Nephron (organoid): ENCODE measurements around the gene BLOC1S5.

Experiments
- H3K27ac Mint-ChIP-seq, 3 experiments: 2 replicates each; pipeline ENCODE4 v1.8.0; 2020; ENCODE audit warnings: mixed read lengths in 3 of 3, mild to moderate bottlenecking in 2 of 3, moderate library complexity in 1 of 3
- H3K27me3 Mint-ChIP-seq: 2 replicates; pipeline ENCODE4 v1.8.0; 2021; ENCODE audit warnings: low read depth, mild to moderate bottlenecking, moderate library complexity, mixed read lengths
- H3K36me3 Mint-ChIP-seq: 2 replicates; pipeline ENCODE4 v1.8.0; 2020; ENCODE audit warnings: low read depth, mixed read lengths
- H3K4me1 Mint-ChIP-seq: 2 replicates; pipeline ENCODE4 v1.8.0; 2020; ENCODE audit warnings: mixed read lengths
- H3K4me3 Mint-ChIP-seq, 3 experiments: 2 replicates each; pipeline ENCODE4 v1.8.0; 2020; ENCODE audit warnings: mild to moderate bottlenecking in 3 of 3, mixed read lengths in 3 of 3, moderate library complexity in 2 of 3
- H3K9me3 Mint-ChIP-seq: 2 replicates; pipeline ENCODE4 v1.8.0; 2020; ENCODE audit warnings: mixed read lengths
- CTCF ChIP-seq, 3 experiments: fragments of 200-600 bp; sonication (generic); IDR thresholded peaks; one replicate each; pipeline ENCODE4 v1.5.0; 2021; ENCODE audit warnings: antibody characterized with exemption in 3 of 3; ENCODE audit not compliant: unreplicated experiment in 3 of 3

BLOC1S5 gene

DNA sequence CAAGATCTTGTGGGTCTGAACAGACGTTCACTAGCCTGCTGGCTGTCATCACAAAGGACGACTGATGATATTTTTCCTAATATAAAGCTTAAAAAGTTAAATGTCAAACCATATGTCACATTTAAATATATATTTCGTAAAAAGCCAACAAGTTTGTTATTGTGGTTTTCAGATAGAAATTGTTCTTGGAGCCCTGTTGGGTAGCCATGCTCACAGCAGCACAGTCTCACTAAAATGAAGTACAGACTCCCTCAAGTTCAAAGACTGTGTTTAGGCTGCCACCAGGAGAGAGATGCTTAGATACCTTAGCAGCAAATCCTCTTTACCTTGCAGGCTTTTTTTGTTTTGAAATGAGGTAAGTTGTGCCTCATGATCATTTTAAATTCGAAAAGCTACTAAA, 20.4 kb upstream of the BLOC1S5 start:
- Mint-ChIP-seq H3K27me3 (no peaks in the 10 kb centered on the region), H3K9me3 (peaks cover 11% of the 10 kb centered on the region), H3K4me1 (peaks cover 21% of the 10 kb centered on the region), H3K36me3 (peaks cover 45% of the 10 kb centered on the region), H3K27ac (peak overlapping the region in 1 of 3 experiments; percentile 91), H3K4me3 (no peak overlapping the region)
- TF ChIP-seq CTCF (IDR thresholded peaks at IDR 0.05; ENCODE audit: unreplicated experiment in 3 of 3), result no peak

DNA sequence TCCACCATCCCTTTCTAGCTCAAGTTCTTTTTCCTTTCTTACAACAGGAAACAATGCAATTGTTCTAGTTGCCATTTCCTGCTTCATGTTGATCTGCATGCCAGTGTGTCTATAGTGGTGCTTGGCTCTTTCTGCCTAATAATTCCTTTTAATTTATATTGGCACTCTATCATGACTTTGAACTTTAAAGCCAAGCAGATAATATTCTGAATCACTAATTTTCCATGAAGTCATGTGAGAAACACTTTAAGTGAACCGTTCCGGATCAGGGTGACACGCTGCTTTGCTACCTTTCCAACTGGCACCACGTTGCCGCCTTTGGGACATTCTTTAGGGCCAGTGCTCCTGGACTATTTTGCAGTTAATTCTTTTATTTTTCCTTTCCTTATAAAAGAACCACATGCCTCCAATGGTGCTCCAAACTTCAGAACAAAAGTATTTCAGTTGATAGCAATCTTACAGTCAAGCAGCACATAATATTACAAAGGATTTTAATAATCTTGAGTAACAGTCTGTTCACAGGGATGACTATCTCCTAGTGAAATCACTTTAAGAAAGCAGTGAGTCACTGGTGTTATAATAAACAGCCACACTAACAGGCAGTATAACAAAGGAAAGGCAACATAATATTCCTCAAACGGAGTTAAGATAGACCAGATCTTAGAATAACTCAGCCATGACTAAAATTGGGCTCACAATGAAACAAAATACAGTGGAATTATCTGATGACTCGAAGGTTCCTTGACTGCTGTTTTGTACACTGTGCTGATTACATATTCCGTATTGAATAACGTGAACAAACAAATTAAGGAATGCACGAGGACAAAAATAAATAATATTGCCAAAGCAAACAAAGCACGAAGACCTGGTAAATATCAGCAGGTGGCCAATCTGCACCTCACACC, 19.0 kb upstream of the BLOC1S5 start:
- H3K27ac Mint-ChIP-seq, result peak overlapping the region; percentile 79 to 91 (median 80)

DNA sequence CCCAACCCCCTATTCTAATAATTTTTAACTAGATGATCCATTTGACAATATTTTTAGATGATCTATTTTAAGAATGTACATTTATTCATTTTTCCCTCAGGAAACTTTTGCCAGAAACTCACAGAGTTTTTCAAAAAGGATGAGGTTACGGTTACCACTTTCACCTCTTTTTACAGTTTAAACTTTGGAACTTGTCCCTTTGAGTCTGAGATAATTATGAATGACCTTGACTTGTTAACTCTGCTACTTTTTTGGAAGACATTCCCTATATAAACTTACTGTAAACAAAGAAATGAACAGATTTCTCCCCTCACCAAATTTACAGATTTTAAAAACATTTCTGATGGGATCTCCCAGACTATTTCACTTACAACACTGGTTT, 18.4 kb upstream of the BLOC1S5 start:
- peaks cover 3% of the 10 kb centered on the region for H3K9me3 Mint-ChIP-seq
- peaks cover 28% of the 10 kb centered on the region for H3K4me1 Mint-ChIP-seq
- H3K36me3 Mint-ChIP-seq, result peaks cover 33% of the 10 kb centered on the region
- H3K27ac Mint-ChIP-seq, result peak overlapping the region; percentile 79 to 91 (median 80)
- no peak overlapping the region for H3K4me3 Mint-ChIP-seq
- no peak for TF ChIP-seq CTCF (IDR thresholded peaks at IDR 0.05; ENCODE audit: unreplicated experiment in 3 of 3)
- peaks cover 3% of the 10 kb centered on the region for H3K27me3 Mint-ChIP-seq

More for the DNA sequence above, 19.0 kb upstream of the BLOC1S5 start:
- peaks cover 34% of the 10 kb centered on the region for H3K36me3 Mint-ChIP-seq
- H3K4me1 Mint-ChIP-seq, result peaks cover 25% of the 10 kb centered on the region
- H3K27me3 Mint-ChIP-seq, result no peaks in the 10 kb centered on the region
- no peak for TF ChIP-seq CTCF (IDR thresholded peaks at IDR 0.05; ENCODE audit: unreplicated experiment in 3 of 3)
- peaks cover 3% of the 10 kb centered on the region for H3K9me3 Mint-ChIP-seq
- no peak overlapping the region for H3K4me3 Mint-ChIP-seq

DNA sequence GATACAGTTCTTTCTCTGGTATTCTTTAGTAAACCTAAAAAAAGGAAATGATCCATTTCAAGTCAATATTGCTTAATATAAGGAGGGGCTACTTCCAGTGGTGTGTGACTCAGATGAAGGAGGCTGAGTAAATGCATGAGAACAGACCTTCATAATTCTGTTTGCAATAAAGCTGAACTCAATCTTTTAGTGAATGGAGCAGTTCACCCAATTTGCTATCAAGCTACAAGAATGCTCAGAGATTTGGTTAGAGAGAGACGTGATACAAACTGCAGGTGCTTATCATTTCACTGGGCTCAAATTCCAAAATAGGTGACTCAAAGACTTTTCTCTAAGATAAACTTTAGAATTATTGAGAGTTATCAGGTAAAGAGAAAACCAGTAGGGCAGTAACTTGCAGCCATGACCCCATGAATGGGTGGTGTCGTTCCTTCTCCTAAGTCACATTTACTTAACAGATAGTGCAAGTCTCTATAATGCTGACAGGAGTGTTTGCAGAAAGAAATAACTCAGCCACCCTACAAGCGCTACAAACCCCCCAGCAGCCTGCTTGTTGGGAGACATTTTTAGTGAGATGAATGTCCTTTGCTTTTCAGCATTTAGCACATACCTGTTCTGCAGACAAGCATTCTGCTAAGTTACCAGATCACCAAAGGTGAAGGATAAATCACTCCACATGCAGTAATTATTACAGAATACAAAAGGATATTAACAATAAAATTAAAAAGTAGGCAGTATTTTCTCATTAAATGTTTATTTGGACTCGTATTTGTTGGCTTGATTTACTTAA, 16.4 kb upstream of the BLOC1S5 start:
- no peak for TF ChIP-seq CTCF (IDR thresholded peaks at IDR 0.05; ENCODE audit: unreplicated experiment in 3 of 3)
- Mint-ChIP-seq H3K36me3 (peaks cover 23% of the 10 kb centered on the region), H3K9me3 (no peaks in the 10 kb centered on the region), H3K27me3 (peaks cover 4% of the 10 kb centered on the region), H3K27ac (peak overlapping the region; percentile 89 to 98 (median 96)), H3K4me3 (no peak overlapping the region), H3K4me1 (peaks cover 28% of the 10 kb centered on the region)

DNA sequence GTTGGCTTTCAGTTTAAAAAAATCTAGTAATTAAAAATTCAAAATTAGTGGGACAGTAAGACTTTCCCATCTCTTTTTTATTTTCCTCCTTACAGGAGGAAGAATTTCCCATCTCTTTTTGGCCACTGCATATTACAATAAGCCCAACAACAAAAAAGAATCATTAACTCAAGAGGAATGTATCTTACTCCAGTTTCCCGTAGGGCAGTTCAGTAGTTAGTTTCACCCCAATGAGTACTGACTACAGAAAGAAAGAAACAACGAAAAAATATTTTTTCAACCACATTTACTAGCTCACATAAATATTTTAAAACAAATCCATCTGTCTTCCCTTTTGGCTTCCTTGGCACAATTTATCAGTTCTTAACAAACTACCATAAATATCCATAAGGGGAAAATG, 14.9 kb upstream of the BLOC1S5 start:
- H3K9me3 Mint-ChIP-seq, result no peaks in the 10 kb centered on the region
- peak overlapping the region in 2 of 3 experiments; percentile 24 to 48 for H3K4me3 Mint-ChIP-seq
- no peak for TF ChIP-seq CTCF (IDR thresholded peaks at IDR 0.05; ENCODE audit: unreplicated experiment in 3 of 3)
- peaks cover 28% of the 10 kb centered on the region for H3K4me1 Mint-ChIP-seq
- H3K36me3 Mint-ChIP-seq, result peaks cover 23% of the 10 kb centered on the region
- peaks cover 4% of the 10 kb centered on the region for H3K27me3 Mint-ChIP-seq
- H3K27ac Mint-ChIP-seq, result peak overlapping the region; percentile 89 to 98 (median 96)
